ENCODE data around the gene AKT1. TPM values are rescaled to one million over a fixed set of nuclear protein-coding genes. Genes with fewer than 3 reads are reported as not detected.

AKT1 gene
- total and polyA plus RNA-seq, 2 of the 4 experiments (the other 2 are of a cell fraction) = 193 to 221 TPM

- H3K14ac ChIP-seq (replicated peaks; ENCODE audit: low read depth, low read length) = no peak overlapping the region
- in situ Hi-C loops (cut with MboI; ENCODE audit: low sequenced_read_pairs) (no loop called here), dilution Hi-C loops (cut with HindIII; ENCODE audit: low sequenced_read_pairs, unreplicated experiment) (no loop called here), intact Hi-C loops (cut with micrococcal nuclease) (no loop called here)
- peaks cover 5% of the 10 kb centered on the region; the same call in 1 of the 2 replicates for H3K9me1 ChIP-seq (ENCODE audit: insufficient read depth, low read length)
- no peak overlapping the region for H2BK15ac ChIP-seq (ENCODE audit: low read depth, low read length)
- no peak overlapping the region for H2BK120ac ChIP-seq (ENCODE audit: low read depth, low read length)
- H4K5ac ChIP-seq (ENCODE audit: low read depth, low read length) = no peak overlapping the region
- H2BK5ac ChIP-seq (ENCODE audit: low read depth, low read length, poor library complexity, severe bottlenecking) = no peak overlapping the region
- WGBS, 2 experiments (ENCODE audit: extremely low coverage in 2 of 2, insufficient read length in 1 of 2) = 87% methylated on average over 7 of the region's 14 CpGs; no CpG with 5 or more reads in 1 of the 2 experiments
- DNase-seq = no peak
- H3K56ac ChIP-seq (ENCODE audit: extremely low read depth, insufficient read depth, low read length) = no peak overlapping the region
- H3K27ac ChIP-seq (ENCODE audit: insufficient read depth, low read length) = no peak overlapping the region
- POLR2A ChIA-PET (ENCODE audit: unreplicated experiment) = no interaction called here
- no peak overlapping the region for H3K4me3 ChIP-seq (ENCODE audit: insufficient read depth, low read depth, low read length)
- no peak overlapping the region for H2AK9ac ChIP-seq (replicated peaks; ENCODE audit: low read depth, low read length, poor library complexity)
- no peak overlapping the region for H3K4me2 ChIP-seq (ENCODE audit: low read depth, low read length)
- no peak overlapping the region for H4K8ac ChIP-seq (ENCODE audit: low read depth in 2 of 2, low read length in 2 of 2)
- no peak overlapping the region for H3K23ac ChIP-seq (ENCODE audit: low read depth, low read length)
- H3K79me1 ChIP-seq (ENCODE audit: low read depth in 1 of 2, low read length in 2 of 2) = no peaks in the 10 kb centered on the region
- ATAC-seq (ENCODE audit: low read depth) = no peak
- no TSS peak for BruUV-seq (replicated peaks)
- H3K4ac ChIP-seq (ENCODE audit: low read depth, low read length) = no peak overlapping the region
- H3K9me3 ChIP-seq (ENCODE audit: control insufficient read depth, insufficient read depth, low read length) = no peaks in the 10 kb centered on the region
- no peak overlapping the region for H2AK5ac ChIP-seq (ENCODE audit: low read depth, low read length)
- H3K4me1 ChIP-seq (ENCODE audit: control insufficient read depth, insufficient read depth, low read length) = peaks cover 15% of the 10 kb centered on the region
- H3K9ac ChIP-seq (ENCODE audit: low read depth, low read length) = no peak overlapping the region
- CTCF ChIA-PET = no interaction called here
- H3K27me3 ChIP-seq (ENCODE audit: control insufficient read depth, insufficient read depth, low read length) = no peaks in the 10 kb centered on the region; the same call in 1 of the 2 replicates
- H4K91ac ChIP-seq (ENCODE audit: insufficient read depth, low read depth, low read length) = no peak overlapping the region
- H2AFZ ChIP-seq (replicated peaks; ENCODE audit: low read length, poor library complexity) = no peak overlapping the region
- no peak for TF ChIP-seq CEBPB (IDR thresholded peaks at IDR 0.05; ENCODE audit: low read depth, low read length)
- TF ChIP-seq RAD21 (IDR thresholded peaks at IDR 0.05; ENCODE audit: low read length) = no peak
- no peak for TF ChIP-seq RCOR1 (IDR thresholded peaks at IDR 0.05; ENCODE audit: insufficient replicate concordance, low read length)
- TF ChIP-seq USF2 (IDR thresholded peaks at IDR 0.05; ENCODE audit: low read depth, low read length) = no peak
- TF ChIP-seq FOS (IDR thresholded peaks at IDR 0.05; ENCODE audit: low read depth, low read length) = no peak
- no peak for TF ChIP-seq CTCF (conservative IDR thresholded peaks at IDR 0.05; ENCODE audit: low read depth, low read length)
- TF ChIP-seq MAFK (IDR thresholded peaks at IDR 0.05; ENCODE audit: low read depth, low read length) = no peak
- TF ChIP-seq POLR2A (IDR thresholded peaks at IDR 0.05; ENCODE audit: low read depth, low read length) = no peak
- TF ChIP-seq RFX5 (IDR thresholded peaks at IDR 0.05; ENCODE audit: low read depth, low read length) = no peak
- no peak for TF ChIP-seq CHD1 (IDR thresholded peaks at IDR 0.05; ENCODE audit: low read depth, low read length)
- no peak for TF ChIP-seq MXI1 (IDR thresholded peaks at IDR 0.05; ENCODE audit: borderline replicate concordance, low read depth, low read length)
- TF ChIP-seq ELK1 (IDR thresholded peaks at IDR 0.05; ENCODE audit: borderline replicate concordance, low read depth, low read length) = no peak
- TF ChIP-seq NFE2L2 (IDR thresholded peaks at IDR 0.05; ENCODE audit: low read depth, low read length) = no peak
- no peak for TF ChIP-seq BHLHE40 (IDR thresholded peaks at IDR 0.05; ENCODE audit: low read depth, low read length)
- no peak for TF ChIP-seq SMC3 (IDR thresholded peaks at IDR 0.05; ENCODE audit: low read depth, low read length)
- no peak overlapping the region for H3K18ac ChIP-seq (ENCODE audit: low read depth, low read length)
- no peak overlapping the region for H2BK20ac ChIP-seq (ENCODE audit: low read depth, low read length)
- H4K20me1 ChIP-seq (ENCODE audit: insufficient read depth, low read length) = no peaks in the 10 kb centered on the region
- no peaks in the 10 kb centered on the region for H3K36me3 ChIP-seq (ENCODE audit: control insufficient read depth, insufficient read depth, low read length)
Measured at GRCh38 chr14:104732355-104732804, 63.2 kb downstream of the AKT1 start.
